ENCODE results near the gene CEBPA. TPM values are rescaled to one million over a fixed set of nuclear protein-coding genes. Genes with fewer than 3 reads are reported as not detected.

Gene CEBPA
- polyA plus RNA-seq, 1 donor (not counting 4 experiments of a cell fraction or from before 2014, with no cell fraction given): 3.6 TPM

GRCh38 chr19:33260628-33261418 lies 41.5 kb downstream of the CEBPA start:
- Histone ChIP-seq H3K9me1 (ENCODE audit: control insufficient read depth, extremely low read depth, insufficient read depth, low read length) (no peaks in the 10 kb centered on the region), H3K9me3 (ENCODE audit: control insufficient read depth, low read depth, low read length) (peaks cover 2% of the 10 kb centered on the region), H2AFZ (ENCODE audit: control insufficient read depth, low read length) (no peak overlapping the region), H3K4me3 (ENCODE audit: control insufficient read depth in 2 of 3, extremely low read depth in 1 of 3, insufficient read depth in 2 of 3, low read depth in 1 of 3, low read length in 3 of 3) (no peak overlapping the region), H3K27me3 (ENCODE audit: control insufficient read depth, extremely low read depth, insufficient read depth, low read length) (no peaks in the 10 kb centered on the region), H3K9ac (ENCODE audit: control insufficient read depth, extremely low read depth, insufficient read depth, low read length) (no peak overlapping the region), H3K36me3 (ENCODE audit: control insufficient read depth in 2 of 2, extremely low read depth in 1 of 2, insufficient read depth in 2 of 2, low read length in 2 of 2) (no peaks in the 10 kb centered on the region), H3K79me2 (ENCODE audit: control insufficient read depth, insufficient read depth, low read length) (no peaks in the 10 kb centered on the region), H3K27ac (ENCODE audit: control insufficient read depth, insufficient read depth, low read length) (no peak overlapping the region), H3K4me1 (ENCODE audit: control insufficient read depth, extremely low read depth, insufficient read depth, low read length) (no peaks in the 10 kb centered on the region), H3K4me2 (ENCODE audit: control insufficient read depth, extremely low read depth, insufficient read depth, low read depth, low read length) (no peak overlapping the region), H4K20me1 (ENCODE audit: control insufficient read depth, extremely low read depth, insufficient read depth, low read length) (no peaks in the 10 kb centered on the region)
- dilution Hi-C loops (cut with MboI; ENCODE audit: extremely low pct_ligation_motif_present, low sequenced_read_pairs): no loop called here
- TF ChIP-seq, protein P1, sequence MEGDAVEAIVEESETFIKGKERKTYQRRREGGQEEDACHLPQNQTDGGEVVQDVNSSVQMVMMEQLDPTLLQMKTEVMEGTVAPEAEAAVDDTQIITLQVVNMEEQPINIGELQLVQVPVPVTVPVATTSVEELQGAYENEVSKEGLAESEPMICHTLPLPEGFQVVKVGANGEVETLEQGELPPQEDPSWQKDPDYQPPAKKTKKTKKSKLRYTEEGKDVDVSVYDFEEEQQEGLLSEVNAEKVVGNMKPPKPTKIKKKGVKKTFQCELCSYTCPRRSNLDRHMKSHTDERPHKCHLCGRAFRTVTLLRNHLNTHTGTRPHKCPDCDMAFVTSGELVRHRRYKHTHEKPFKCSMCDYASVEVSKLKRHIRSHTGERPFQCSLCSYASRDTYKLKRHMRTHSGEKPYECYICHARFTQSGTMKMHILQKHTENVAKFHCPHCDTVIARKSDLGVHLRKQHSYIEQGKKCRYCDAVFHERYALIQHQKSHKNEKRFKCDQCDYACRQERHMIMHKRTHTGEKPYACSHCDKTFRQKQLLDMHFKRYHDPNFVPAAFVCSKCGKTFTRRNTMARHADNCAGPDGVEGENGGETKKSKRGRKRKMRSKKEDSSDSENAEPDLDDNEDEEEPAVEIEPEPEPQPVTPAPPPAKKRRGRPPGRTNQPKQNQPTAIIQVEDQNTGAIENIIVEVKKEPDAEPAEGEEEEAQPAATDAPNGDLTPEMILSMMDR (optimal IDR thresholded peaks at IDR 0.05 in 1 of 3, IDR thresholded peaks at IDR 0.05 in 1 of 3, conservative IDR thresholded peaks at IDR 0.05 in 1 of 3; ENCODE audit: extremely low read depth in 1 of 3, insufficient read depth in 2 of 3, low read length in 3 of 3): no peak
- TF ChIP-seq EZH2 (IDR thresholded peaks at IDR 0.05; ENCODE audit: low read length): no peak
- FAIRE-seq: no peak
- DNase-seq (ENCODE audit: low read depth, low spot score): no peak

GRCh38 chr19:33259539-33259938 lies 42.8 kb downstream of the CEBPA start:
- H3K27me3 ChIP-seq (ENCODE audit: control insufficient read depth, extremely low read depth, insufficient read depth, low read length): no peaks in the 10 kb centered on the region
- DNase-seq (ENCODE audit: low read depth, low spot score) (no peak), FAIRE-seq (no peak)
- dilution Hi-C loops (cut with MboI; ENCODE audit: extremely low pct_ligation_motif_present, low sequenced_read_pairs): no loop called here
- H3K9me3 ChIP-seq (ENCODE audit: control insufficient read depth, low read depth, low read length): peaks cover 2% of the 10 kb centered on the region
- H3K9ac ChIP-seq (ENCODE audit: control insufficient read depth, extremely low read depth, insufficient read depth, low read length): no peak overlapping the region
- TF ChIP-seq, protein P1 (optimal IDR thresholded peaks at IDR 0.05 in 1 of 3, IDR thresholded peaks at IDR 0.05 in 1 of 3, conservative IDR thresholded peaks at IDR 0.05 in 1 of 3; ENCODE audit: extremely low read depth in 1 of 3, insufficient read depth in 2 of 3, low read length in 3 of 3): no peak
- H3K4me3 ChIP-seq (ENCODE audit: control insufficient read depth in 2 of 3, extremely low read depth in 1 of 3, insufficient read depth in 2 of 3, low read depth in 1 of 3, low read length in 3 of 3): no peak overlapping the region
- H3K36me3 ChIP-seq (ENCODE audit: control insufficient read depth in 2 of 2, extremely low read depth in 1 of 2, insufficient read depth in 2 of 2, low read length in 2 of 2): no peaks in the 10 kb centered on the region
- H3K79me2 ChIP-seq (ENCODE audit: control insufficient read depth, insufficient read depth, low read length): no peaks in the 10 kb centered on the region
- H3K9me1 ChIP-seq (ENCODE audit: control insufficient read depth, extremely low read depth, insufficient read depth, low read length): no peaks in the 10 kb centered on the region
- no peaks in the 10 kb centered on the region for H4K20me1 ChIP-seq (ENCODE audit: control insufficient read depth, extremely low read depth, insufficient read depth, low read length)
- H3K27ac ChIP-seq (ENCODE audit: control insufficient read depth, insufficient read depth, low read length): no peak overlapping the region
- H3K4me1 ChIP-seq (ENCODE audit: control insufficient read depth, extremely low read depth, insufficient read depth, low read length): no peaks in the 10 kb centered on the region
- no peak overlapping the region for H2AFZ ChIP-seq (ENCODE audit: control insufficient read depth, low read length)
- no peak overlapping the region for H3K4me2 ChIP-seq (ENCODE audit: control insufficient read depth, extremely low read depth, insufficient read depth, low read depth, low read length)
